ENCODE results near the gene ZBTB20.

The ZBTB20 gene

GRCh38 chr3:114600571-114600970 is 546.5 kb downstream of the ZBTB20 start:
- TF ChIP-seq CTCF (conservative IDR thresholded peaks at IDR 0.05; ENCODE audit: control insufficient read depth, insufficient read depth, low read depth, low read length), result no peak

GRCh38 chr3:114597871-114598270 is 549.2 kb downstream of the ZBTB20 start:
- no peak for DNase-seq (ENCODE audit: low read depth)
- TF ChIP-seq CTCF (conservative IDR thresholded peaks at IDR 0.05; ENCODE audit: control insufficient read depth, insufficient read depth, low read depth, low read length), result no peak
- H3K4me3 ChIP-seq (ENCODE audit: control insufficient read depth, low read depth, low read length), result no peak overlapping the region

More at GRCh38 chr3:114600571-114600970, 546.5 kb downstream of the ZBTB20 start:
- DNase-seq (ENCODE audit: low read depth), result no peak
- no peak overlapping the region for H3K4me3 ChIP-seq (ENCODE audit: control insufficient read depth, low read depth, low read length)

- TF ChIP-seq CTCF (conservative IDR thresholded peaks at IDR 0.05; ENCODE audit: control insufficient read depth, insufficient read depth, low read depth, low read length), result peak; percentile 32
- no peak overlapping the region for H3K4me3 ChIP-seq (ENCODE audit: control insufficient read depth, low read depth, low read length)
- DNase-seq (ENCODE audit: low read depth), result peak; percentile 20
Observed at GRCh38 chr3:114597012-114597411, 550.1 kb downstream of the ZBTB20 start.

- no peak for TF ChIP-seq CTCF (conservative IDR thresholded peaks at IDR 0.05; ENCODE audit: control insufficient read depth, insufficient read depth, low read depth, low read length)
- DNase-seq (ENCODE audit: low read depth), result no peak
- no peak overlapping the region for H3K4me3 ChIP-seq (ENCODE audit: control insufficient read depth, low read depth, low read length)
Observed at GRCh38 chr3:114596147-114596546, 550.9 kb downstream of the ZBTB20 start.

- H3K4me3 ChIP-seq (ENCODE audit: control insufficient read depth, low read depth, low read length), result no peak overlapping the region
- no peak for DNase-seq (ENCODE audit: low read depth)
- no peak for TF ChIP-seq CTCF (conservative IDR thresholded peaks at IDR 0.05; ENCODE audit: control insufficient read depth, insufficient read depth, low read depth, low read length)
Observed at GRCh38 chr3:114595522-114596028, 551.5 kb downstream of the ZBTB20 start.

GRCh38 chr3:114590309-114591047 is 556.6 kb downstream of the ZBTB20 start:
- TF ChIP-seq CTCF (conservative IDR thresholded peaks at IDR 0.05; ENCODE audit: control insufficient read depth, insufficient read depth, low read depth, low read length), result no peak
- DNase-seq (ENCODE audit: low read depth), result no peak
- no peak overlapping the region for H3K4me3 ChIP-seq (ENCODE audit: control insufficient read depth, low read depth, low read length)
